GM19043 (cell line): Measurements from ENCODE around the gene PHACTR1.

ENCODE experiments used
- ATAC-seq: cut with Tn5 transposase; IDR thresholded peaks from one replicate; pipeline ENCODE4 v1.9.1; 2021; ENCODE audit warnings: low read depth; ENCODE audit not compliant: unreplicated experiment

Gene PHACTR1

DNA sequence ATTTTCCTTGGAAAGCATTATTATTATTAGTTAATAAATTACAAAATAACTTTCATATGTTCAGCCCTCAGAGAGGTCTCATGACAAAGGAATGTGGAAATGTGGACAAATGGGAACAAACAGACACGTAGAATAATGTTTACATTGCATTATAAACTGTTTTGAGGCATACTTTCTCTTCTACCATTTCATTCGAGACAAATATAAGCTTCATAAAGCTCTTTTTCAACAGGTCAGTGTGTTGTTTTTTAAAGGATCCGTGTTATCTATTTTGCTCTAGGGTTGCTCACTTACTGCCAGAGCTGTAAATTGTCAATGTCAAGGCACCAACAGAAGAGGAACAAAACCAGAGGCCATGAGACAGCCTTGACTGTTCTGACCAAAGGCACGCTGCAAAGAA is 256.8 kb downstream of the PHACTR1 start:
- no peak for ATAC-seq

DNA sequence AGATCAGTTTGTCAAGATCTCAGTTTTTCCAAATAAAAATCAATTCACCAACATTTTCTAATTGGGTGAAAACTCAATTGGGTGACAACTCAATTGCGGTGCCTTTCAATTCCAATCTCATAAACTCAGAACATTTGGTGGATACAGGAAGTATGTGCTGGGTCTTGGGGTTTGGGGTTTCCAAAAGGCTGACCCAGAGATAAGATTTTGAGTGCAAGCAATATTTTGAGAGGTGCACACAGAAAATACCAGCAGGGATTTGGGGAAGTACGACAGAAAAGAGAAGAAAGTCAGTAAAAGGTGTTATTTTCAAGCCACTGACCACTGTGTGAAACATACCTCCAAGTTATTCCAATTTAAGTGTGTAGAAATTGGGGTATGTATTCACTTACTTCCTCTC is 258.0 kb downstream of the PHACTR1 start:
- ATAC-seq = no peak

DNA sequence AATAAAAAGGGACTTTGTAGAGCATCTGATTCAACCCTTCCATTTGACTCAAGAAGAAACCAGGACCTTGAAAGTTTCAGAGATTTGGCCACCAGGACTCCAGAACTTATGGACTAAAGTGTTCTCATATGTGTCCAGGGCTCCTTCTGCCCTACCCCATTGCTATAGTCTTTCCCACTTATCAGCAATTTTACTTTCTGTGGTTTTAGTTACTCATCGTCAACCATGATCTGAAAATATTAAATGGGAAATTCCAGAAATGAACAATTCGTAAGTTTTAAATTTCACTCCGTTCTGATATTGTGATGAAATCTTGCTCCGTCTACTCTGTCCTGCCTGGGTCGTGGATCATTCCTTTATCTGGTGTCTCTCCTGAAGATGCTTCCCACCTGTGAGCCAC is 259.8 kb downstream of the PHACTR1 start:
- ATAC-seq = no peak

DNA sequence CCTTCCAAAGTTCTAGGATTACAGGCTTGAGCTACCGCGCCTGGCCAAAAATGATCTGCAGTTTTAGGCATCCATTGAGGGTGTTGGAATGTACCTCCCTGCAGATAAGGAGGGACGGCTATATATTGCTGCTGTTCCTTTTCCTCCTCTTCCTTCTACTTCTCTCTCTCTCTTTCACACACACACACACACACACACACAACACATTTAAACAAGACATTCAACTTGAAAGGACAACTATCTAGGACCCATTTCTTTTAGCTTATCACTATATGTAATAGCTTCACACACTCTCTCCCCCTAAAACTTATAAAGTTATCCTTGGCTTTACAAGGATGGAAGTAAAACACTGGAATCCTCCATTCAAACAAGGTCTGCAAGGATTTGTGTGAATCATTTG is 260.6 kb downstream of the PHACTR1 start:
- no peak for ATAC-seq

DNA sequence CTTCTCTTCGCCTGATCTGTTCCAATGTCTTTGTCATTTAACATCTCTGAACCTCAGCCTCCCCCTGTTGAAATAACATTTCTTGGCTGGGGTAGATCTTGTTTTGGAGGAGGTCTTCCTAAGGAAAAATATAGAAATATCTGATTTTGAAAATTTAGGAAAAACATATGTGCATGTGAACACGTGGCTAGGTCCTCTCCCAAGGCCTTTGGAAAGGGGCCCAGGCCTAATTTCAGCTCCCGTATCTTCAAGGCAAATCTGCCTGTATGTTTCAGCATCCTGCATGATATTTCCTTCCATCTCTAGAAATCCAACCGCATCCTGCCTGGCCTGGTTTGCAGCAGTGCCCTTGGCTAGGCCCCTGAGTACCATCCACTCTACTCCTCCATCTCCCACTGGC is 261.2 kb downstream of the PHACTR1 start:
- no peak for ATAC-seq

DNA sequence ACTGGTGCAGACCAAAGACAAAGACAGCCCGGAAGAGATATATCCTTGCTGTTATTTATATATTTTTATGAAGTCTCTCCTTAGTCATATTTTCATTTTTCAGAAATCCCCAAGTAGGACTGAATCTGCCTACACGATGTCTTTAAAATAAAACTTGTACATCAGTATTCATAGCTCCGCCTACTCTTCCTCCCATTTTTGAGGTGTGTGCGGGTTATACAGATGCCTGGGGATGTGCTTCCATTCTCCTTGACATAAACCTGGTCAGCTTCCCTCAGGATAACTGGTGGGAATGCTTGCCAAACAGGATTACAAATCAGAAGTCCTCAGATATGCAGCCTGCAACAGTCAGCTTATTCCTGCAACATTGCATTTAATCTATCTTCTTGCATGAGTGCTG is 264.2 kb downstream of the PHACTR1 start:
- no peak for ATAC-seq

DNA sequence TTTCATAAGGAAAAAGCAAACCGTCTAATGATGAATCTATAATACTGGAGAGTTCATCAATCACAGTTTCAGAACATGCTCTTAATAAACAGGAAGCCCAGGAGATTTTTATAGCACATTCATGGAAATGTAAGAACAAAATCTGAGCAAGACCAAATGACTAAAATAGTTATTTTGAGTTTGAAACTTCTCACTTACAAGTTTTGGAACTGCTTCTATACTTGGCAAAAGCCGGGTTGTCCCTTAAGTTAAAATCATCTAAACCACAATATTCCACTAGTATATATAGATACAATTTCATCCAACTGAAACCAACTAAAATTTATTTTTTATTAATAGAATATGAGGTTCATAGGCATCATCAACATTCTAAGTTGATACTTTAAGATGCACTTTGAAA is 268.2 kb downstream of the PHACTR1 start:
- no peak for ATAC-seq

DNA sequence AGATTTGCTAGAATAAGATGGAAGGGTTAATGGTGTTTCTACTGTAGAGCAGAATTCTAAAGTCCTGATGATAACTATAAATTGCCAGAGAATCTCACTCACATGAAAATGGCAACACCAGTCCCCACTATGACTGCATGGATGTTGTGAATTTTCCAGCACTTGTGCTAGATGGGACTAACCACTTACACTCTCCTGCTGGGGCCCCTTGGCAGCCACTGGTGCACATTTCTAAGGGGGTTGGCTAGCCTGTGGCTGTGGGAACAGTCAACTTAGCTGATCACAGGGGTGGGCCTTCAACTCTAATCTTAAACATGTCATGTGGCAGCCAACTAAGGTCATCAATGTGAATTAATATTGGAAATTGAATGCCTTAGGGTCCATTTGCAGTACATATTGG is 271.2 kb downstream of the PHACTR1 start:
- ATAC-seq = no peak

DNA sequence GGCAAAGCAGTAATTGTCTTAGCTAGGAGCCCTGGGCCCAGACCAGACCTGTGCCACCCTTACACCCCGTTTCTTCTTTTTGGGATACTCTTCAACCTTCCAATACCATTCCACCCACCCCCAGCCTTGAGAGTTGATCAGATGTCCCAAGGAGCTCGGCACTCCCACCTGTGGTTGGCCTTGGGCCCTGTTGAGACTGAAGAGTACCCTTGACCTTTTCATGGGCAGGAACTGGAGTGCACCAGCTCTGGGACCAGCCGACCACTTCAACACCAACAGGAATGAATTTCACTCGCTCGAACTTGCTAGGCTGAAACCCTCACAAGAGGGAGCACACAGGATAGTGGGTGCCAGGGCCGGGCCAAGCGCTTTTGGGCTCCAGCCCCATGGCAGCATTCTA is 273.6 kb downstream of the PHACTR1 start:
- ATAC-seq = no peak

DNA sequence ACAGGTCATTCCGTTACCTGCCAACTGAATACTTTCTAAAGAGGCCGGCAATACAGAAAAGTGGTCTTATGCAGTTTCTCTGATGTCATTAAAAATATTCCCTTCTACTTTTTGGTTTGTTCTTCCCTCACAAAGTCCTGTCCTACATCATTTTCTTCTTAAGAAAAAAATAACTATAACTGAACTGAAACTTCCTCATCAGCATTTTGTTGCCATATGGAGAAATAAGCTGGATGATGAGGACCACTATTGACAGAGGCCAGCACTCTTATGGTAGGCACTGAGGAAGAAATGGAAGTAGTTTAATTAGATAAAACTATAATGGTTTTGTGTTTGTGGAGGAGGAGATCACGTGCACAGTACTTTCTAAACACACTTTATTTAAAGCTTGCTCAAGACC is 274.9 kb downstream of the PHACTR1 start:
- no peak for ATAC-seq

DNA sequence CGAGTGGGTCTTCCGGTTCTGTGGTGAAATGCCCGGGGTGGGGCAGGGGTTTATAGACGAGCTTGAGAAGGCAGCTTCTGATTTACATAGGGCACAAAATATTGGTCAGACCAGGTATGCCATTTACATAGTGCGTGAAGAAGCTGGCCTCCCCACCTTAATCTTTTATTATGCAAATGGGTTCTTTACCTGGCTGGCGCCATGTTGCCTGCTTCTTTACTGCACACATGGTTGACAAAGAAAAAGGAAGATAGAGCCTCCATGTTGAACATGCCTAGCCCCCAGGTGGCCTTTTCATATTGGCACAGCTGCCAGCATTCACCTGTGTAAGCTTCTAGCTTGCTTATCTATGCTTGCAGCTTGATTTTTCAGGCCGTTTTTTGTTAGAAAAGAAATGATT is 276.2 kb downstream of the PHACTR1 start:
- ATAC-seq = no peak

DNA sequence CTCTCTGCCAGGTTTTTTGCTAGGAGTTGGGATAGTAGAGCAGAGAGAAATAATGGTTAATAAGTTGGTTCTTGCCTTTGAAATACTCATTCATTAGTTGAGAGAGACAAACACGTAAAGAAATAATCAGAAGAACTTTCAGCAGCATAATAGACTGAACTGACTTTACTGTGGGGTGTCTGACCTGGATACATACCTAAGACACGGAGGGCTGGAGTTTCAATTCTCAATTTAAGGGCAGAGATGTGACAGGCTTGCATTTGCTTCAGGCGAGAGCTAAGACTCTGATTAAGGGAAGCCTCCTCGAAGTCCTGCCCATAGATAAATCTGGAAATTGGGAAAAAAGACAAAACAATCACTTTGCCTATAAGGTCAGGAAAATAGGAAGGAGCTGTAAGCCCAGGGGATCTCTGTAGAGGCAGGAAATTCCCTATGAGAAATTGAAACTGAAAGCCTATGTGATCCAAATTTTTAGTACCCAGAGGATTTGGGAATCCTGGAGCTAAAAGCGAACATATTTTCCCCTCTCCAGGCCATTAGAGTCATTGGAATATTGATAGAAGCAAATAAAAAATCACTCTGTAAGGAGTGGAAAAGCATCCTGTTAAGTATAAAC is 276.8 kb downstream of the PHACTR1 start:
- no peak for ATAC-seq

DNA sequence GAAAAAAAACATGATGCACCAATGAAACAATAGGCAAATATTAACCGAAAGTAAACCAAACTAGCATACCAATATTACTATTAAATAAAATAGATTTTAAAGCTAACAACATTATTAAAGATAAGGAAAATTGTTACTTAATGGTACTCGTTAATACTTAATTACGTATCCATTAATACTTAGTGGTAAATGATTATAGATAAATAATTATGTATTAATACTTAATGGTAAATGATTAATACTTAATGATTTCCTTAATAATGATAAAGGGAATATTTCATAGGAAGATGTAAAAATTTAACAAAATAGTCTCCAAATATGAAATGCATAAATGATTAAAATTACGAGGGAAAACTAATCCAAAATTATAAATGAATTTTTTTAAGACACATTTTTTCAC is 278.9 kb downstream of the PHACTR1 start:
- no peak for ATAC-seq

DNA sequence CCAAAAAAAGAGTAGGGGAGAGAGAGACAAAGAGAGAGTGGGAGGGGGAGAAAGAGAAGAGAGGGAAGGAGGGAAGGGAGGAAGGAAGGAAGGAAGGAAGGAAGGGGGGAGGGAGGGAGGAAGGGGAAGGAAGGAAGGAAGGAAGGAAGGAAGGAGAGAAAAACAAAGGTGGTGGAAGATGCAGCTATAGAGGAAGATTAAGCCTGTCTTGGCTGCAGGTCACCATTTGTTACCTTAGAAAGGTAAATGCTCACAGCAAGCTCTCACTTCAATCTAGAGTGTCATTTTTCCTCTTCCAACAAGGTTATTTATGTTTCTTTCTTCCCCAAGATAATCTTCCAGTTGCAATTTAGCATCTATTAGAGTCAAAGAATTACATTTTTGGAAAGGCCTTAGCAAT is 284.0 kb downstream of the PHACTR1 start:
- no peak for ATAC-seq

DNA sequence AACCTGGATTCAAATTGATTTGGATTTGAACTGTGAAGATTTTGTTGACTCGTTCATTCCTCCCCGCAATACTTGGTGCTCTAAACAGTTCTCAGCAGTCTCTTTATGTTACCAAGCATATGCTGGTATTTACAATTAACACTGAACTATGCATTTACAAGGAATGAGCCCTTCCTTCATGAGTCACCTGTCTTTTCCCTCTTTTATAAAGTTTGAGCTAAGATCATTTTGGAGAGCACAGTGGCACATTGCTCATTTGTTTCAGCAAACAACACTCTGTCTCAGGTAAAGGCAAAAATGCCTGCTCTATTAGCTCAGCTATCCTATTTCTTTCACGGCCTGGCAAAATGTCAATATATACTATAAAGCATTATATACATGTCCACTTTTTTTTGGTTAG is 285.4 kb downstream of the PHACTR1 start:
- ATAC-seq = no peak

DNA sequence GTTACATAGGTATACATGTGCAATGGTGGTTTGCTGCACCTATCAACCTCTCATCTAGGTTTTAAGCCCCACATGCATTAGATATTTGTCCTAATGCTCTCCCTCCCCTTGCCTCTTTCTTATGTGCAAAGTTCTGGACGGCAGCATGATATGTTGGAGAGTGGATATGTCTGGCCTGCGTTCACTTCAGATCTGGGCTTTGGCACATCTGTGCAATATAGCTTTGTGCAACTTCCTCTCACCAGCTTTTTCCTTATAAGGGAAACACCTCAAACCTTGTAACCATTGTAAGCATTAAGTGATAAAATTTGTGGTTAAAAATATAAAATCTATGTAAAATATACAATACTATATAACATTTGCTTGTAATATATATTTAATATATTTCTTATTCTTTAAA is 288.0 kb downstream of the PHACTR1 start:
- ATAC-seq = no peak

DNA sequence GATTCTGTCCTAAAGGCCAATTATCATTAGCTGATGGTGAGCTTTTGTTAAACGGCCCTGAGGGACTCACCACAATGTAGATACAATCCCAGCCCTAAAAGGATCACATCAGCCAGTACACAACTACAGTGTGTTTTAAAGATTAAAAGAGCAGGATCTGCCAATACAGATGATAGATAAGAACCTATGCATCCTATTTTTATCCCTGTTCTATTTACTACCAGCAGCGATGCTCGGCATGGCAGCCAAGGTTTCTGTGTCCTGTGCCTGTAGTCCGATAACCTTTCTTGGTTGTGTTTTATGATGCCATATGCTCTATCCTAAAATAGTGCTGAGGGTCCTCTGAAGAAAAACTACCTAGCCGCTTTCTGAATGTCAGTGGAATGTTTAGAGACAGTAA is 289.4 kb downstream of the PHACTR1 start:
- no peak for ATAC-seq

DNA sequence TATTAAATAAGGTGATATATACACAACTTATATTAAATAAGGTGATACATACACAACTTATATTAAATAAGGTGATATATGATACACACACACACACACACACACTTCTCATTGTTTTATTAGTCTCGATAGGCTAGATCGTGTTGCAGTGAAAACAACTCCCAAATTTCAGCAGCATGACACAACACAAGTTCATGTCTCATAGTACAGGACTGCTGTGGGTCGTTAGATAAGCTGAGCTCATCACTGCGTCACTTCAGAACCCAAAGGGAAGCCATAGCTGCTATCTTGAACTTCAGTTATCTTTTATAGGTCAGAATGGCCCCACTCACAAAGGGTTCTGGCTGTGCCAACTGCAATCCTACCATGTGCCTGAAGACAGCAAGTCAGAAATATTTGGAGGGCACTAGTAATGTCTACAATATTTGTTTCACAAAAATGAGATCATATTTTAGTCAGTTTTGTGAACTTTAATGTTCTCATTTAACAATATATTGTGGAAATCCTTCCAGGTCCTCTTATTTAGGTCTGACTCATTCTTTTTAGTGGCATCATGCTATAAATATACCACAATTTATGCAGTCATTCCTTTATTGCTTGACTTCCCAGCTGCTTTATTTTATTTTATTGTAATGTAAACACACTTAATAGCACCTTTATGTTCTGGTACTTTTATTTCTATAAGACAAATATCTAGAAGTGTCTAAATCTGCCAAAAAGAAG is 290.2 kb downstream of the PHACTR1 start:
- no peak for ATAC-seq

DNA sequence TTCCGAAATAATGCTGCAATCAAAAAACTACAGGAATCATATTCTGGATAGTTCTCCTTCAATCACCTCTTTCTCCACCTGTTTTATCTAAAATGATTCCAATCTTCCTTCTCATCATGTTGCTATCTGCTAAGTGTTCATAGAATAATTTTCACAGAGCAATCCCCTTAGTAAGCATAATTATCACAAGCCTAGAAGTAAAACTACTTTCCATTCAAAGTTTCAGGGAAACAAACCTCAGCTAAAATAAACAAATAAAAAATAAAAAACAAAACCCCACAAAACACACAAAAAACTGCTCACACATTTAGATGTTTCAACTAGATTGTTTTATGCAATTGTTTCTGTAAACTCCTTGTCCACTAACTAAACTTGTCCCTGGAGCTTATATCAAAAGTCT is 291.2 kb downstream of the PHACTR1 start:
- ATAC-seq = no peak

DNA sequence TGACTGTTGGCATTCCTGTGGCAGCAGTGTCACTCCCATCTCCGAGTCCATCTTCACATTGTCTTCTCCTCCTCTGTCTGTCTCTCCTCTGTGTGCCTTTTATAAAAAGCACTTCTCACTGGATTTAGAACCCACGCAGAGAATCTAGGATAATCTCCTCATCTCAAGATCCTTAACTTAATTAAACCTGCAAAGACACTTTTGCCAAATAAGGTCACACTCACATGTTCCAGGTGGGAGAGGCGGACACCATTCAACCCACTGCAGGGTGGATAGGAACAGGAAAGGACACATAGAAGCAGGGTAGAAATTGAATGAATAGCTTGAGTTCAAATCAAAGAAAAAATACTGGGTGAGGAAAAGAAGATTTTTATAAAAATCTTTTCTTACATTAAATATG is 292.5 kb downstream of the PHACTR1 start:
- no peak for ATAC-seq

DNA sequence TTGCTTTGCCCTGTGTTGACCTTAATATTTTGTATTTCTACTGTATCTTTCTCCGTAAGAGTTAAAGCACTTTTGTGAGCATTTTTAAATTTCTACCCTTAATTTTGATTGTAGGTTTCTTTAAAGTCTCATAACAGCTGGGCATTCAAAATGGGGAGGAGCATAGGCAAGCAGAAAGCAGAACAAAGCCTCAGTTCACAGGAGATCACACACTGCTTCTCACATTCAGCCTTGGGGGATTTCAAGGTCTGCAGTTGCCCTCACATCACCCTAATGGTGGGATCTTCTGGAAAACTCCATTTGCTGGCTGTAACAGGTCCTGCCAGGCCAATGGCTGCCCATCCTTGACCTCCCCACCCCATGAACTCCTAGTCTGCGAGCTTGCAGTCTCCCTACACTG is 292.9 kb downstream of the PHACTR1 start:
- no peak for ATAC-seq

DNA sequence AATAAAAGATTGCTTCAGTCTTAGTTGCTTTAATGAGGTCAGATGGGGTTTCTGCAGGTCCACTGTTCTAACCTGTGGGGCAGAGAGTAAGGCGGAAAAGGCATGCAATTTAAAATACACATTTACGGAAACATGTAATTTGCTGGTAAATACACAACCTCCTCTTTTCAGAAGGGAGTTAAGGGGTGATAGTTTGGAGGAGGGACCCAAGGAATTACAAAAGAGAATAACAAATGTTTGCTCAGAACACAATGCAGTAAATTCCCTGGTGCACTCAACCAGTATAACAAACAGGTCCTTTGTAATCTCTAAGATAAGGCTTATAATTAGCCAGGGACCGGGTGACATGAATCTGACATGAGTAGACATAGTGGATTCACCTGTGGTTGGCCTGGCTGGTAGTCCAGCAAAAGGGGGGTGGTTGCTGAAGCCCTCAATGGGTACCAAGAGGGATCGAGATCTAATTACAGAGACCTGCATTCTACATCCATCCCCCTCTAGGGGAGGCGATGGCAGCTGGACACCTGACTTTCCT is 295.1 kb downstream of the PHACTR1 start:
- no peak for ATAC-seq
